ENCODE results near the gene KCNJ5.

DNA sequence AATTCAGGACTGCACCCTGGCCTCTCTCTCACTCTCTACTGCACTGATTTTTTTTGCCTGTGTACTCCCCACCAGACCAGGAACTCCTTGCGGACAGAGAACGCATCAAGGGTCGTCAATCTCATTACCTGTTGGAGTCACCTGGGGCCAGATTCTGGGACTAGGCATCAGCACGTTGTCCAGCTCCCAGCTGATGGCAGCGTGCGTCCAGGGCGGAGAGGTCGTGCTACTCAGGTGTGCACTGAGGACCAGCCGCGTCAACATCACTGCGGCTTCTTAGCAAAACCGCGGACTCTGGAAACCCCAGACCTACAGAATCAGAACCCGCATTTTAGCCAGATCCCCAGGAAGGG is 13.1 kb downstream of the KCNJ5 start:
- TF ChIP-seq, protein P1, sequence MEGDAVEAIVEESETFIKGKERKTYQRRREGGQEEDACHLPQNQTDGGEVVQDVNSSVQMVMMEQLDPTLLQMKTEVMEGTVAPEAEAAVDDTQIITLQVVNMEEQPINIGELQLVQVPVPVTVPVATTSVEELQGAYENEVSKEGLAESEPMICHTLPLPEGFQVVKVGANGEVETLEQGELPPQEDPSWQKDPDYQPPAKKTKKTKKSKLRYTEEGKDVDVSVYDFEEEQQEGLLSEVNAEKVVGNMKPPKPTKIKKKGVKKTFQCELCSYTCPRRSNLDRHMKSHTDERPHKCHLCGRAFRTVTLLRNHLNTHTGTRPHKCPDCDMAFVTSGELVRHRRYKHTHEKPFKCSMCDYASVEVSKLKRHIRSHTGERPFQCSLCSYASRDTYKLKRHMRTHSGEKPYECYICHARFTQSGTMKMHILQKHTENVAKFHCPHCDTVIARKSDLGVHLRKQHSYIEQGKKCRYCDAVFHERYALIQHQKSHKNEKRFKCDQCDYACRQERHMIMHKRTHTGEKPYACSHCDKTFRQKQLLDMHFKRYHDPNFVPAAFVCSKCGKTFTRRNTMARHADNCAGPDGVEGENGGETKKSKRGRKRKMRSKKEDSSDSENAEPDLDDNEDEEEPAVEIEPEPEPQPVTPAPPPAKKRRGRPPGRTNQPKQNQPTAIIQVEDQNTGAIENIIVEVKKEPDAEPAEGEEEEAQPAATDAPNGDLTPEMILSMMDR (conservative IDR thresholded peaks at IDR 0.05; ENCODE audit: low read depth, low read length) = no peak
- no peak for TF ChIP-seq POLR2A (IDR thresholded peaks at IDR 0.05; ENCODE audit: low read depth, low read length)
- no peak for TF ChIP-seq RAD21 (IDR thresholded peaks at IDR 0.05; ENCODE audit: low read length)
- TF ChIP-seq RFX5 (IDR thresholded peaks at IDR 0.05; ENCODE audit: low read depth, low read length) = no peak
- no peak for TF ChIP-seq MXI1 (IDR thresholded peaks at IDR 0.05; ENCODE audit: borderline replicate concordance, low read depth, low read length)
- TF ChIP-seq CEBPB (IDR thresholded peaks at IDR 0.05; ENCODE audit: low read depth, low read length) = no peak
- TF ChIP-seq USF2 (IDR thresholded peaks at IDR 0.05; ENCODE audit: low read depth, low read length) = no peak
- no peak for TF ChIP-seq RCOR1 (IDR thresholded peaks at IDR 0.05; ENCODE audit: insufficient replicate concordance, low read length)
- TF ChIP-seq FOS (IDR thresholded peaks at IDR 0.05; ENCODE audit: low read depth, low read length) = no peak
- no peak for TF ChIP-seq MAFK (IDR thresholded peaks at IDR 0.05; ENCODE audit: low read depth, low read length)
- no peak for TF ChIP-seq MAZ (IDR thresholded peaks at IDR 0.05; ENCODE audit: borderline replicate concordance, low read depth, low read length)
- TF ChIP-seq CHD1 (IDR thresholded peaks at IDR 0.05; ENCODE audit: low read depth, low read length) = no peak
